CD8-positive, alpha-beta memory T cell (primary cell): ENCODE data around the gene CCDC86. TPM values are rescaled to one million over a fixed set of nuclear protein-coding genes. Genes with fewer than 3 reads are reported as not detected.

Source experiments
- CTCF ChIA-PET: fragments of 350-600 bp; sonication (Branson Sonifier 250); formaldehyde crosslinking; loops from one replicate; lab custom pipeline; 2021; ENCODE audit warnings: antibody characterized with exemption; lab: Charles Lee
- POLR2A ChIA-PET: fragments of 350-600 bp; sonication (Branson Sonifier 250); formaldehyde crosslinking; loops from one replicate; lab custom pipeline; 2021; ENCODE audit warnings: antibody characterized with exemption; lab: Charles Lee
- DNase-seq, 5 donors: peaks; one replicate each; pipeline versions ENCODE4 v3.0.0 to v3.0.0-alpha.2; 2020 to 2022; ENCODE audit warnings: mixed read lengths in 1 of 5
- H3K27ac ChIP-seq: one replicate; pipeline ENCODE4 v1.7.0; 2013; ENCODE audit warnings: low read depth, mild to moderate bottlenecking, low read length, moderate library complexity
- H3K27me3 ChIP-seq: 2 replicates; pipeline ENCODE4 v1.7.0; 2013; ENCODE audit warnings: low read length, mild to moderate bottlenecking; ENCODE audit not compliant: insufficient read depth, poor library complexity, severe bottlenecking
- H3K36me3 ChIP-seq: 2 replicates; pipeline ENCODE4 v1.7.0; 2013; ENCODE audit warnings: mild to moderate bottlenecking, low read length, moderate library complexity; ENCODE audit not compliant: insufficient read depth
- H3K4me1 ChIP-seq: 2 replicates; pipeline ENCODE4 v1.7.0; 2013; ENCODE audit warnings: mild to moderate bottlenecking, low read length, moderate library complexity; ENCODE audit not compliant: insufficient read depth
- H3K4me3 ChIP-seq: 2 replicates; pipeline ENCODE4 v1.7.0; 2013; ENCODE audit warnings: mild to moderate bottlenecking, low read length
- H3K9me3 ChIP-seq: 2 replicates; pipeline ENCODE4 v1.7.0; 2013; ENCODE audit warnings: mild to moderate bottlenecking, low read length
- H3K27ac Mint-ChIP-seq, 8 donors: one replicate each; pipeline ENCODE4 v1.8.0; 2020 to 2021; ENCODE audit warnings: mixed read lengths in 8 of 8, mild to moderate bottlenecking in 6 of 8, inconsistent platforms in 3 of 8, moderate library complexity in 3 of 8
- H3K27me3 Mint-ChIP-seq, 2 donors: one replicate each; pipeline ENCODE4 v1.8.0; 2020 to 2021; ENCODE audit warnings: mixed read lengths in 2 of 2, mild to moderate bottlenecking in 1 of 2, moderate library complexity in 1 of 2
- H3K36me3 Mint-ChIP-seq, 3 donors: one replicate each; pipeline ENCODE4 v1.8.0; 2020 to 2021; ENCODE audit warnings: mixed read lengths in 3 of 3, inconsistent platforms in 1 of 3, mild to moderate bottlenecking in 1 of 3
- H3K4me1 Mint-ChIP-seq, 3 donors: one replicate each; pipeline ENCODE4 v1.8.0; 2020 to 2021; ENCODE audit warnings: mixed read lengths in 3 of 3, inconsistent platforms in 1 of 3, mild to moderate bottlenecking in 1 of 3
- H3K4me3 Mint-ChIP-seq, 7 donors: one replicate each; pipeline ENCODE4 v1.8.0; 2020 to 2021; ENCODE audit warnings: mixed read lengths in 7 of 7, mild to moderate bottlenecking in 6 of 7, moderate library complexity in 4 of 7, inconsistent platforms in 2 of 7
- H3K9me3 Mint-ChIP-seq, 5 donors: one replicate each; pipeline ENCODE4 v1.8.0; 2020 to 2022; ENCODE audit warnings: mixed read lengths in 5 of 5, mild to moderate bottlenecking in 3 of 5, moderate library complexity in 2 of 5, inconsistent platforms in 1 of 5
- polyA plus RNA-seq: library from polyadenylated mRNA; unstranded; fragments of 300-500 nt; fragmentation: Illumina TruSeq; gene quantifications from one replicate; pipeline ENCODE4 v1.2.3, GENCODE V29; 2021
- total RNA-seq, 2 experiments: library from RNA; stranded (reverse); gene quantifications; one replicate each; pipeline ENCODE4 v1.2.3, GENCODE V29; 2021

CCDC86 gene
- total and polyA plus RNA-seq, 3 experiments from 2014 or later: 21.8 to 124 (median 122) TPM

- H3K27me3 Mint-ChIP-seq: no peaks in the 10 kb centered on the region
- Histone ChIP-seq H3K4me3 (no peak overlapping the region), H3K36me3 (peaks cover 12% of the 10 kb centered on the region), H3K27ac (no peak overlapping the region), H3K9me3 (no peaks in the 10 kb centered on the region), H3K4me1 (no peaks in the 10 kb centered on the region), H3K27me3 (no peaks in the 10 kb centered on the region)
- H3K27ac Mint-ChIP-seq: peak overlapping the region in 1 of 8 donors; percentile 74
- POLR2A ChIA-PET: no interaction called here
- DNase-seq: no peak
- H3K36me3 Mint-ChIP-seq: peaks cover 8 to 55% (median 15%) of the 10 kb centered on the region in 3 donors
- no peaks in the 10 kb centered on the region for H3K9me3 Mint-ChIP-seq
- CTCF ChIA-PET: interaction anchor here (1.3 to 1.7 kb wide), 3 partner anchors 15 to 36 kb away, joined by 4 to 7 read pairs (median 4); no protein-coding TSS in a partner anchor
- H3K4me3 Mint-ChIP-seq: peak overlapping the region in 1 of 7 donors; percentile 6
- peaks cover 2 to 16% (median 8%) of the 10 kb centered on the region in 3 donors for H3K4me1 Mint-ChIP-seq
These were observed 9.6 kb downstream of the CCDC86 start for GRCh38 chr11:60851327-60852104.

GRCh38 chr11:60852117-60852981 is 10.4 kb downstream of the CCDC86 start:
- no peaks in the 10 kb centered on the region for H3K9me3 Mint-ChIP-seq
- Histone ChIP-seq H3K36me3 (peaks cover 12% of the 10 kb centered on the region), H3K9me3 (no peaks in the 10 kb centered on the region), H3K27ac (no peak overlapping the region), H3K27me3 (no peaks in the 10 kb centered on the region), H3K4me3 (no peak overlapping the region), H3K4me1 (no peaks in the 10 kb centered on the region)
- H3K36me3 Mint-ChIP-seq: peaks cover 8 to 50% (median 15%) of the 10 kb centered on the region in 3 donors
- H3K27me3 Mint-ChIP-seq: no peaks in the 10 kb centered on the region
- CTCF ChIA-PET: interaction anchor here (1.3 kb wide), 1 partner anchor 35 kb away, joined by 4 read pairs; no protein-coding TSS in a partner anchor
- DNase-seq: no peak
- H3K27ac Mint-ChIP-seq: peak overlapping the region in 1 of 8 donors; percentile 74
- POLR2A ChIA-PET: no interaction called here
- peak overlapping the region in 1 of 7 donors; percentile 13 for H3K4me3 Mint-ChIP-seq
- peaks cover 2 to 16% (median 14%) of the 10 kb centered on the region in 3 donors for H3K4me1 Mint-ChIP-seq

DNA sequence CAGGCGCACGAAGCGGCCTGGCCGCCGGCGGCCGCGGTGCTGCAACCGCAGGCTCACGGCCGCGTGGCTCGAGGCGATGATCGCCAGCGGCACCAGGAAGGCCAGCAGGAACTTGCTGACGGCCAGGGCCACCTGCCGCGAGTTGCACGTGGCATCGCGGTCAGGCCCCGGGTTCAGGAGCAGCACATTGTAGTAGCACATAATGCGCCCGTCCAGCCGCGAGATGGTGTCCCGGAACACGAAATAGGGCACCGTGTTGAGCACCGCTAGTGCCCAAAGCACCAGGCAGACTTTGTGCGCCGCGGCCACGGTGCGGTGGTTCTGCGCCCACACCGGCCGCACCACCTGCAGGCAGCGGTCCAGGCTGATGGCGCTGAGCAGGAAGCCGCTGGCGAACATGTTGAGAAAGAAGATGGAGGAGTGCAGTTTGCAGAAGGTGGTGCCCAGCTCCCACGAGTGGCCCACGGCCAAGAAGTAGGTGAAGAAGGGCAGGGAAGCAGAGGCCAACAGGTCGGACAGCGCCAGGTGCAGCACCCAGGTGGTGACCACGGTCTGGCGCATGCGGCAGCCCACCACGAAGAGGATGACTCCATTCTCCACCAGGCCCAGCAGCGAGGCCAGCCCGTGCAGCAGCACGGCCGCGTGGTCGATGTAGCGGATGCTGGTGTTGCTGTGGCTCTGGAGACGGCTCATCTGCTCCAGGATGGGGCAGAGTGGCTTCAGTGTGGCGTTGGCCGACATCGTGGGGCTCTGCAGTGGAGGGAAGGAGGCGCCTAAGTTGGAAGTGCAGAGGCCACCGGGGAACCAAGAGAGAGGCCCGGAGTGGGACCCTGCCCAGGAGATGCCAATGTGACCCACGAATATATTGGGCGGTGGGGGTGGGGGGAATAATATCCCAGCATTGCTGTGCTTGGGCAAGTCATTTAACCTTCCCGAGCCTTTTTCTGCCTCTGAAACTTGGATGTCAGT is 11.4 kb downstream of the CCDC86 start:
- POLR2A ChIA-PET: no interaction called here
- CTCF ChIA-PET: interaction anchor here (1.3 to 2.2 kb wide), 2 partner anchors 22 to 34 kb away, joined by 4 to 7 read pairs; no protein-coding TSS in a partner anchor
- Histone ChIP-seq H3K27ac (peak overlapping the region; percentile 38), H3K9me3 (no peaks in the 10 kb centered on the region), H3K27me3 (no peaks in the 10 kb centered on the region), H3K36me3 (peaks cover 12% of the 10 kb centered on the region), H3K4me3 (no peak overlapping the region), H3K4me1 (peaks cover 1% of the 10 kb centered on the region)
- Mint-ChIP-seq H3K4me1 (peaks cover 5 to 25% (median 23%) of the 10 kb centered on the region in 3 donors), H3K36me3 (peaks cover 8 to 43% (median 14%) of the 10 kb centered on the region in 3 donors), H3K27ac (no peak overlapping the region), H3K4me3 (no peak overlapping the region), H3K27me3 (no peaks in the 10 kb centered on the region), H3K9me3 (no peaks in the 10 kb centered on the region)
- DNase-seq: peak in 1 of 5 donors; percentile 39

DNA sequence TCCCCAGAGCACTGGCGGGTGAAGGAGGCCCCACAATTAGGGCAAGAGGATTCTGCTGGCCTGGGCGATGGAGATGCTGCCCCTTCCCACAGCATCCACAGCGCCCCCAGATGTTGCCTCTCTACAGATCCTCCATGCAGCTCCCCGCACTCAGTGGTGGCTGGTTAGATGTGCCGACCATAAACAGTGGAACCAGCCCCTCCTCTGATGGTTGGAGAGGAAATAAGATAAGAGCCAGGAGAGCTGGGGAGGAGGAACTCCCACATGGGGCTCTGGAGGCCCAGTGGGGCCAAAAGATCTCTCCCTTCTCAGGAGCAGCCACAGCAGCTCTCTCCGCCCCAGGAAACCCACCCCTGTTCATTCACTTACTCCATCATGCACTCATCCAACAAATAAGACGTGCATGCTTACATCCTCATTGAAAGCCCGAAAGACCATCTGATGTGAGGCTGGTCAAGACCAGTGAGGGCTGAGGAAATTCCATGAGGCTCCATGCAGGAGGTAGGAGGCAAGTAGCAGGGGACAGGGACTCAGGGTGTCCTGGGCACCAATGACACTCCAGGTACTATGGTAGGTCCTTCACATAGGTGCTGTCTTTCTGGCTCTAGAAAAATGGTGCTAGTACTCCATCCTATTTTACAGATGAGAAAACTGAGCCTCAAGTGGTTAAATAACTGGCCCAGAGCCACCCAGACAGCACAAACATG is 12.4 kb downstream of the CCDC86 start:
- Histone ChIP-seq H3K36me3 (peaks cover 12% of the 10 kb centered on the region), H3K4me1 (peaks cover 9% of the 10 kb centered on the region), H3K9me3 (no peaks in the 10 kb centered on the region), H3K4me3 (no peak overlapping the region), H3K27ac (peak overlapping the region; percentile 38), H3K27me3 (no peaks in the 10 kb centered on the region)
- peak overlapping the region in 1 of 8 donors; percentile 70 for H3K27ac Mint-ChIP-seq
- H3K36me3 Mint-ChIP-seq: peaks cover 8 to 33% (median 10%) of the 10 kb centered on the region in 3 donors
- CTCF ChIA-PET: interaction anchor here (2.2 kb wide), 1 partner anchor 23 kb away, joined by 7 read pairs; no protein-coding TSS in a partner anchor
- peaks cover 14 to 35% (median 33%) of the 10 kb centered on the region in 3 donors for H3K4me1 Mint-ChIP-seq
- DNase-seq: peak in 1 of 5 donors; percentile 34
- no peaks in the 10 kb centered on the region for H3K9me3 Mint-ChIP-seq
- peak overlapping the region in 1 of 7 donors; percentile 85 for H3K4me3 Mint-ChIP-seq
- H3K27me3 Mint-ChIP-seq: no peaks in the 10 kb centered on the region
- POLR2A ChIA-PET: no interaction called here

DNA sequence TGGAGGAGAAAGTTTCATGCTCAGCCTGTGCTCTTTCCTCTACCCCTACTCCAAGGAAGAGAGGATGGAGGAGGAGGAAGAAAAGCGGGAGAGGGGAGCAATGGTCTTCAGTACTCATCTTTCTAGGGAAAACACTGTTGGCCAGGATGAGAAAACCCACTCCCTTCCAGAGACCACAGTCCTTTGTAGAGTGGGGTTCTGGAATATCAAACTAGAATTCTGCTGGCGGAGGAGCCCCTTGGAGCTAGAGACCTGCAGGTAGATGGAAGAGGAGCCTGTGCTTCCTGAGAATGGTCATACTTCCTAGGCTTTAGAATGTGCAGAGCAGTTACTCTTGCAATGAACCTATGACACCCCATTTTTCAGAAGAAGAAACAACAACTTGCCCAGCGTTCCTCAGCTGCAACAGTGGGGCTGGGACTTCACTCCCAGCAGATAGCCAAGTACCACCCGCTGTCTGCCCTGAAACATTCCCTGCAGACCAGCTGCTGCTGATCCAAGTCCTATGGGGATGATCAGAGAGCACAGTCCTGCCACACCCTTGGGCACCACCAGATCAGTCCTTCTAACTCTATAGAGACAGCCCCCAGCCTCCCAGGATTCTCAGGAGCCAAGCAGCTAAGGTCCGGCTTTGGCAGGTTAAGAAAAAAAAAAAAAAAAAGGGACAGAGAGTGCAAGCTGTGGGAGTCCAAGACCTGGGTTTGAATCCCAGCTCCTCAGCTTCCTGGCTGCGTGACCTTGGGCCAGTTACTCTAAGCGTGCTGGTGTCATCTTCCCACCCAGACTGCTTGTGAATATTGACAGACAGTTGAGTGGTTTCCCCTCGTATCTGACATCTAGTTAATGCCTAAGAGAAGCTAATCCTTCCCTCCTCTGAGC is 13.2 kb downstream of the CCDC86 start:
- Mint-ChIP-seq H3K27ac (peak overlapping the region in 4 of 8 donors; percentile 37 to 87 (median 75)), H3K27me3 (no peaks in the 10 kb centered on the region), H3K36me3 (peaks cover 8 to 26% (median 10%) of the 10 kb centered on the region in 3 donors), H3K9me3 (no peaks in the 10 kb centered on the region), H3K4me1 (peaks cover 14 to 36% (median 34%) of the 10 kb centered on the region in 3 donors), H3K4me3 (peak overlapping the region in 6 of 7 donors; percentile 41 to 85 (median 66))
- ChIA-PET CTCF (interaction anchor here (1.7 to 2.2 kb wide), 2 partner anchors 24 to 32 kb away, joined by 7 to 8 read pairs; no protein-coding TSS in a partner anchor), POLR2A (no interaction called here)
- H3K4me1 ChIP-seq: peaks cover 9% of the 10 kb centered on the region
- peaks cover 12% of the 10 kb centered on the region for H3K36me3 ChIP-seq
- H3K9me3 ChIP-seq: no peaks in the 10 kb centered on the region
- no peak overlapping the region for H3K4me3 ChIP-seq
- no peak overlapping the region for H3K27ac ChIP-seq
- DNase-seq: peak in 1 of 5 donors; percentile 13
- H3K27me3 ChIP-seq: no peaks in the 10 kb centered on the region
